HEK293 (cell line): ENCODE results near the gene ZDHHC3.

Source experiments
- CTCF ChIA-PET: fragments of 350-600 bp; formaldehyde crosslinking; extraction: SDS; loops from one replicate; lab custom pipeline; 2021; ENCODE audit warnings: antibody characterized with exemption; lab: Yijun Ruan, JAX
- POLR2A ChIA-PET: fragments of 300-600 bp; formaldehyde crosslinking; extraction: SDS; loops from one replicate; lab custom pipeline; 2020; ENCODE audit warnings: antibody characterized with exemption, inconsistent platforms; lab: Yijun Ruan, JAX
- H3K27ac ChIP-seq: fragments of 200-500 bp; sonication (Bioruptor generic); 2 replicates; pipeline ENCODE4 v1.5.1; 2014; ENCODE audit warnings: low read depth, low read length, control low read depth, inconsistent platforms; ENCODE audit errors: extremely low read depth
- H3K36me3 ChIP-seq, 2 experiments: fragments of 200-500 bp in 1 of 2; sonication (Bioruptor generic) in 1 of 2; 1 replicate in 1 of 2; 2 replicates in 1 of 2; pipeline ENCODE4 v1.5.1; 2014 to 2017; ENCODE audit warnings: inconsistent platforms in 2 of 2, low read length in 2 of 2; ENCODE audit not compliant: control insufficient read depth in 2 of 2, insufficient read depth in 1 of 2
- H3K4me1 ChIP-seq: fragments of 200-500 bp; sonication (Bioruptor generic); 2 replicates; pipeline ENCODE4 v1.5.1; 2014; ENCODE audit warnings: mild to moderate bottlenecking, low read length, inconsistent platforms; ENCODE audit not compliant: control insufficient read depth, insufficient read depth
- H3K4me3 ChIP-seq: 2 replicates; pipeline ENCODE4 v1.5.1; 2011; ENCODE audit warnings: low read depth, mild to moderate bottlenecking, control low read depth, low read length, moderate library complexity
- H3K9me3 ChIP-seq: fragments of 200-500 bp; sonication (Bioruptor generic); 2 replicates; pipeline ENCODE4 v1.5.1; 2014; ENCODE audit warnings: low read depth, low read length, inconsistent platforms; ENCODE audit not compliant: control insufficient read depth, insufficient read depth
- HOXD13 ChIP-seq: sonication (generic); formaldehyde crosslinking; IDR thresholded peaks from 2 replicates; pipeline ENCODE4 v1.8.0; 2022; ENCODE audit warnings: missing genetic modification reagents, borderline replicate concordance
- KLF1 ChIP-seq: fragments of 450-650 bp; formaldehyde crosslinking; IDR thresholded peaks from 2 replicates; pipeline ENCODE4 v1.5.1; 2016; ENCODE audit warnings: missing biosample characterization, missing genetic modification characterization
- PRDM10 ChIP-seq: fragments of 450-650 bp; formaldehyde crosslinking; IDR thresholded peaks from 2 replicates; pipeline ENCODE4 v1.5.1; 2016; ENCODE audit warnings: missing biosample characterization, missing genetic modification characterization
- PRDM4 ChIP-seq: fragments of 450-650 bp; formaldehyde crosslinking; IDR thresholded peaks from 2 replicates; pipeline ENCODE4 v1.5.1; 2017; ENCODE audit warnings: missing biosample characterization, missing genetic modification characterization
- SETDB1 ChIP-seq: IDR thresholded peaks from one replicate; pipeline ENCODE4 v1.6.1; 2017; ENCODE audit warnings: mild to moderate bottlenecking, low read length, moderate library complexity, mixed read lengths; ENCODE audit not compliant: insufficient read length
- ZFP37 ChIP-seq: fragments of 450-650 bp; formaldehyde crosslinking; IDR thresholded peaks from 2 replicates; pipeline ENCODE4 v1.5.1; 2016; ENCODE audit warnings: missing biosample characterization, missing genetic modification characterization
- ZNF10 ChIP-seq: fragments of 450-650 bp; formaldehyde crosslinking; IDR thresholded peaks from 2 replicates; pipeline ENCODE4 v1.5.1; 2017; ENCODE audit warnings: missing biosample characterization, missing genetic modification characterization
- ZNF175 ChIP-seq: fragments of 450-650 bp; formaldehyde crosslinking; IDR thresholded peaks from 2 replicates; pipeline ENCODE4 v1.5.1; 2016; ENCODE audit warnings: missing biosample characterization, missing genetic modification characterization
- ZNF223 ChIP-seq: fragments of 450-650 bp; formaldehyde crosslinking; IDR thresholded peaks from 2 replicates; pipeline ENCODE4 v1.5.1; 2016; ENCODE audit warnings: missing biosample characterization, missing genetic modification characterization
- ZNF23 ChIP-seq: fragments of 450-650 bp; formaldehyde crosslinking; IDR thresholded peaks from 2 replicates; pipeline ENCODE4 v1.5.1; 2016; ENCODE audit warnings: missing biosample characterization, missing genetic modification characterization, borderline replicate concordance
- ZNF311 ChIP-seq: fragments of 450-650 bp; formaldehyde crosslinking; IDR thresholded peaks from 2 replicates; pipeline ENCODE4 v1.5.1; 2017; ENCODE audit warnings: missing biosample characterization, missing genetic modification characterization, borderline replicate concordance
- ZNF501 ChIP-seq: fragments of 450-650 bp; formaldehyde crosslinking; IDR thresholded peaks from 2 replicates; pipeline ENCODE4 v1.5.1; 2016; ENCODE audit warnings: missing biosample characterization, missing genetic modification characterization
- ZNF529 ChIP-seq: fragments of 450-650 bp; formaldehyde crosslinking; IDR thresholded peaks from 2 replicates; pipeline ENCODE4 v1.5.1; 2017; ENCODE audit warnings: missing genetic modification characterization, missing biosample characterization; ENCODE audit not compliant: insufficient replicate concordance
- ZNF549 ChIP-seq: fragments of 450-650 bp; IDR thresholded peaks from 2 replicates; pipeline ENCODE4 v1.5.1; 2018; ENCODE audit warnings: missing biosample characterization, missing genetic modification characterization, mild to moderate bottlenecking, inconsistent platforms, moderate library complexity
- ZNF596 ChIP-seq: fragments of 450-650 bp; IDR thresholded peaks from 2 replicates; pipeline ENCODE4 v1.5.0; 2018; ENCODE audit warnings: missing biosample characterization, mild to moderate bottlenecking, missing genetic modification characterization, moderate library complexity
- ZNF621 ChIP-seq: fragments of 450-650 bp; formaldehyde crosslinking; IDR thresholded peaks from 2 replicates; pipeline ENCODE4 v1.5.1; 2017; ENCODE audit warnings: missing biosample characterization, missing genetic modification characterization
- ZNF629 ChIP-seq: fragments of 450-650 bp; formaldehyde crosslinking; IDR thresholded peaks from 2 replicates; pipeline ENCODE4 v1.5.1; 2017; ENCODE audit warnings: missing biosample characterization, missing genetic modification characterization
- ZNF747 ChIP-seq: fragments of 450-650 bp; formaldehyde crosslinking; IDR thresholded peaks from 2 replicates; pipeline ENCODE4 v1.5.1; 2016; ENCODE audit warnings: missing biosample characterization, missing genetic modification characterization
- ZNF768 ChIP-seq: fragments of 450-650 bp; formaldehyde crosslinking; IDR thresholded peaks from 2 replicates; pipeline ENCODE4 v1.5.1; 2018; ENCODE audit warnings: missing biosample characterization, mild to moderate bottlenecking, missing genetic modification characterization
- ZSCAN23 ChIP-seq: fragments of 450-650 bp; formaldehyde crosslinking; IDR thresholded peaks from 2 replicates; pipeline ENCODE4 v1.5.1; 2016; ENCODE audit warnings: missing biosample characterization, missing genetic modification characterization
- ZXDB ChIP-seq: fragments of 450-650 bp; formaldehyde crosslinking; IDR thresholded peaks from 2 replicates; pipeline ENCODE4 v1.5.1; 2016; ENCODE audit warnings: missing biosample characterization, missing genetic modification characterization
- TF ChIP-seq, protein P1 (sequence below): fragments of 450-650 bp; formaldehyde crosslinking; IDR thresholded peaks from 2 replicates; pipeline ENCODE4 v1.5.1; 2017; ENCODE audit warnings: missing biosample characterization, missing genetic modification characterization
- TF ChIP-seq, protein P2 (sequence below): fragments of 450-650 bp; formaldehyde crosslinking; IDR thresholded peaks from 2 replicates; pipeline ENCODE4 v1.5.1; 2016; ENCODE audit warnings: missing biosample characterization, missing genetic modification characterization
- TF ChIP-seq, protein P3 (sequence below): fragments of 450-650 bp; formaldehyde crosslinking; IDR thresholded peaks from 2 replicates; pipeline ENCODE4 v1.5.1; 2017; ENCODE audit warnings: missing biosample characterization, missing genetic modification characterization

Gene ZDHHC3

DNA sequence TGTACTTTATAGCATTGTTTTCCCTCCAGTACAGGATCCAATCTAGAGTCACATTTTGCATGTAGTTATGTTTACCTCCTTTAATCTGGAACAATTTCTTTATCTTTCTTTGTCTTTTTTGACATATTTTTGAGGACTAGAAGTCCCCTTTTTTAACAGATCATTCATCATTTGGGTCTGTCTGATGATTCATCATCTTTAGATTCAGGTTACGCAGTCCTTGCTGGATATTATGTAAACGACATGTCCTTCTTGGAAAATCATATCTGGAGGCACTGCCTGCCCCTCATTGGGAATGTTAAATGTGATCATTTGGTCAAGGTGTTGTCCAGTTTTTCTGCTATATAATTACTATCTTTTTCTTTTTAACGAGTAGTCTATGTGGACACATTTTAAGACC lies 83.3 kb downstream of the ZDHHC3 start:
- H3K4me1 ChIP-seq = no peaks in the 10 kb centered on the region
- POLR2A ChIA-PET = no interaction called here
- TF ChIP-seq, protein P1, sequence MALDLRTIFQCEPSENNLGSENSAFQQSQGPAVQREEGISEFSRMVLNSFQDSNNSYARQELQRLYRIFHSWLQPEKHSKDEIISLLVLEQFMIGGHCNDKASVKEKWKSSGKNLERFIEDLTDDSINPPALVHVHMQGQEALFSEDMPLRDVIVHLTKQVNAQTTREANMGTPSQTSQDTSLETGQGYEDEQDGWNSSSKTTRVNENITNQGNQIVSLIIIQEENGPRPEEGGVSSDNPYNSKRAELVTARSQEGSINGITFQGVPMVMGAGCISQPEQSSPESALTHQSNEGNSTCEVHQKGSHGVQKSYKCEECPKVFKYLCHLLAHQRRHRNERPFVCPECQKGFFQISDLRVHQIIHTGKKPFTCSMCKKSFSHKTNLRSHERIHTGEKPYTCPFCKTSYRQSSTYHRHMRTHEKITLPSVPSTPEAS = no peak
- no peak for TF ChIP-seq ZNF529 (tag by site-specific recombination)
- TF ChIP-seq ZNF629 (tag by site-specific recombination) = no peak
- TF ChIP-seq ZNF549 (tag by site-specific recombination) = no peak
- TF ChIP-seq ZXDB = no peak
- TF ChIP-seq ZNF621 (tag by site-specific recombination) = no peak
- no peak for TF ChIP-seq PRDM4 (tag by site-specific recombination)
- no peak for TF ChIP-seq ZFP37 (tag by site-specific recombination)
- no peak overlapping the region for H3K27ac ChIP-seq
- no peaks in the 10 kb centered on the region for H3K9me3 ChIP-seq
- CTCF ChIA-PET = no interaction called here
- no peak overlapping the region for H3K4me3 ChIP-seq
- no peaks in the 10 kb centered on the region for H3K36me3 ChIP-seq

DNA sequence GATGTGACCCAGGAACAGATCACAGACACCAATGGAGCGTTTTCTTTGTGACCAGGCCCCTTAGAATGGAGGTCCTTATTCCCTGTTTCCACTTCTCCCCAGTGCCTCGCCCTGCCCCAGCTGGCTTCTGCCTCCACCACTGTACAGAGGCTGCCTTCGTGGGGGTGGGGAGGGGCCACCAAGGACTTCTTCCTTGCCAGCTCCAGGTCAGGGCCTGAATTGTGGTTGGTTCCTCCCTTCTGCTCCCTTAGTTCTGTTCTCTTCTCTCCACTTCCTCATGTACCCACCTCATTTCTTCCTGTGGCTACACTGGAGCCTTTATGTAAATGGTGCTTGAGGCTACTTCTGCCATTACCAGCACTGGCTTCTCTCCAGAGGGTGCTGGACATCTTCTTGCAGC lies 85.1 kb downstream of the ZDHHC3 start:
- POLR2A ChIA-PET = interaction anchor here (0.7 kb wide), 1 partner anchor 505 kb away, joined by 4 read pairs; no protein-coding TSS in a partner anchor
- H3K9me3 ChIP-seq = no peaks in the 10 kb centered on the region
- no peaks in the 10 kb centered on the region for H3K36me3 ChIP-seq
- H3K27ac ChIP-seq = no peak overlapping the region
- no peaks in the 10 kb centered on the region for H3K4me1 ChIP-seq
- CTCF ChIA-PET = no interaction called here
- H3K4me3 ChIP-seq = no peak overlapping the region
- no peak for TF ChIP-seq ZNF23 (tag by site-specific recombination)
- TF ChIP-seq, protein P2, sequence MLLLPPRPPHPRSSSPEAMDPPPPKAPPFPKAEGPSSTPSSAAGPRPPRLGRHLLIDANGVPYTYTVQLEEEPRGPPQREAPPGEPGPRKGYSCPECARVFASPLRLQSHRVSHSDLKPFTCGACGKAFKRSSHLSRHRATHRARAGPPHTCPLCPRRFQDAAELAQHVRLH (tag by site-specific recombination) = no peak
- TF ChIP-seq, protein P1 = no peak
- TF ChIP-seq, protein P3, sequence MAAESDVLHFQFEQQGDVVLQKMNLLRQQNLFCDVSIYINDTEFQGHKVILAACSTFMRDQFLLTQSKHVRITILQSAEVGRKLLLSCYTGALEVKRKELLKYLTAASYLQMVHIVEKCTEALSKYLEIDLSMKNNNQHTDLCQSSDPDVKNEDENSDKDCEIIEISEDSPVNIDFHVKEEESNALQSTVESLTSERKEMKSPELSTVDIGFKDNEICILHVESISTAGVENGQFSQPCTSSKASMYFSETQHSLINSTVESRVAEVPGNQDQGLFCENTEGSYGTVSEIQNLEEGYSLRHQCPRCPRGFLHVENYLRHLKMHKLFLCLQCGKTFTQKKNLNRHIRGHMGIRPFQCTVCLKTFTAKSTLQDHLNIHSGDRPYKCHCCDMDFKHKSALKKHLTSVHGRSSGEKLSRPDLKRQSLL = no peak
- no peak for TF ChIP-seq ZNF501
- no peak for TF ChIP-seq ZNF747
- TF ChIP-seq HOXD13 (CRISPR knock-in tag) = no peak
- no peak for TF ChIP-seq ZNF223 (tag by site-specific recombination)
- TF ChIP-seq KLF1 (tag by site-specific recombination) = no peak
- no peak for TF ChIP-seq ZNF768
- TF ChIP-seq ZNF596 (tag by site-specific recombination) = no peak
- no peak for TF ChIP-seq ZNF10 (tag by site-specific recombination)
- no peak for TF ChIP-seq ZNF175 (tag by site-specific recombination)
- no peak for TF ChIP-seq ZSCAN23
- TF ChIP-seq ZNF311 = no peak
- no peak for TF ChIP-seq PRDM10 (tag by site-specific recombination)
- TF ChIP-seq SETDB1 = no peak
